Measurements from ENCODE around the gene TST. TPM values are rescaled to one million over a fixed set of nuclear protein-coding genes. Genes with fewer than 3 reads are reported as not detected.

TST gene
- total and polyA plus RNA-seq, 7 donors = 29.1 to 1,038 (median 31.4) TPM

DNA sequence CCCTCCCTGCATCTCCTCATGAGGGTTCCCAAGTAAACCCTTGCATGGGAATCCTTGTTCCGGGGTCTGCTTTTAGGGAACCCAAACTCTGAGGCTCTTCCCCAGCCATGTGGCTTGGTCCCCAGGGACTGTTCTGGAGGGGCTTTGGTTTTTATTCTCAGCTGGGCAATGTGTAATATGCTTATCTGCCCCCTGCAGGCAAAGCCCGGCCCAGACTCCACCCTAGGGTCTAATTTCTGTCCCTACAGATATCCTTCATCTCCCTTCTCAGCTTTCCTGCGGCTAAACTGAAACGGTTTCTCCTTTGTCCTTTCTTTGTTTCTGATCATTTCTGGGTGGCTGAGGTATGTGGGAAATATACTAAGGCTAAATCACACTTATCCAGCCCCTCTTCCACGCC lies 37.1 kb downstream of the TST start:
- Histone ChIP-seq H3K4me1 (peaks cover 0 to 7% (median 2%) of the 10 kb centered on the region in 4 donors), H3K36me3 (no peaks in the 10 kb centered on the region), H3K27ac (no peak overlapping the region), H3K9me3 (peaks cover 0 to 9% (median 7%) of the 10 kb centered on the region in 4 donors), H3K27me3 (no peaks in the 10 kb centered on the region), H3K4me3 (no peak overlapping the region)
- TF ChIP-seq, protein P1, sequence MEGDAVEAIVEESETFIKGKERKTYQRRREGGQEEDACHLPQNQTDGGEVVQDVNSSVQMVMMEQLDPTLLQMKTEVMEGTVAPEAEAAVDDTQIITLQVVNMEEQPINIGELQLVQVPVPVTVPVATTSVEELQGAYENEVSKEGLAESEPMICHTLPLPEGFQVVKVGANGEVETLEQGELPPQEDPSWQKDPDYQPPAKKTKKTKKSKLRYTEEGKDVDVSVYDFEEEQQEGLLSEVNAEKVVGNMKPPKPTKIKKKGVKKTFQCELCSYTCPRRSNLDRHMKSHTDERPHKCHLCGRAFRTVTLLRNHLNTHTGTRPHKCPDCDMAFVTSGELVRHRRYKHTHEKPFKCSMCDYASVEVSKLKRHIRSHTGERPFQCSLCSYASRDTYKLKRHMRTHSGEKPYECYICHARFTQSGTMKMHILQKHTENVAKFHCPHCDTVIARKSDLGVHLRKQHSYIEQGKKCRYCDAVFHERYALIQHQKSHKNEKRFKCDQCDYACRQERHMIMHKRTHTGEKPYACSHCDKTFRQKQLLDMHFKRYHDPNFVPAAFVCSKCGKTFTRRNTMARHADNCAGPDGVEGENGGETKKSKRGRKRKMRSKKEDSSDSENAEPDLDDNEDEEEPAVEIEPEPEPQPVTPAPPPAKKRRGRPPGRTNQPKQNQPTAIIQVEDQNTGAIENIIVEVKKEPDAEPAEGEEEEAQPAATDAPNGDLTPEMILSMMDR (IDR thresholded peaks at IDR 0.05) = no peak
- TF ChIP-seq POLR2AphosphoS5 (IDR thresholded peaks at IDR 0.05) (no peak), POLR2A (IDR thresholded peaks at IDR 0.05) (no peak), EP300 (IDR thresholded peaks at IDR 0.05) (no peak)
- intact Hi-C loops (cut with DNase I) = no loop called here
- WGBS, 2 donors = 62 to 68% methylated on average over 5 of the region's 5 CpGs
- no peak for DNase-seq

DNA sequence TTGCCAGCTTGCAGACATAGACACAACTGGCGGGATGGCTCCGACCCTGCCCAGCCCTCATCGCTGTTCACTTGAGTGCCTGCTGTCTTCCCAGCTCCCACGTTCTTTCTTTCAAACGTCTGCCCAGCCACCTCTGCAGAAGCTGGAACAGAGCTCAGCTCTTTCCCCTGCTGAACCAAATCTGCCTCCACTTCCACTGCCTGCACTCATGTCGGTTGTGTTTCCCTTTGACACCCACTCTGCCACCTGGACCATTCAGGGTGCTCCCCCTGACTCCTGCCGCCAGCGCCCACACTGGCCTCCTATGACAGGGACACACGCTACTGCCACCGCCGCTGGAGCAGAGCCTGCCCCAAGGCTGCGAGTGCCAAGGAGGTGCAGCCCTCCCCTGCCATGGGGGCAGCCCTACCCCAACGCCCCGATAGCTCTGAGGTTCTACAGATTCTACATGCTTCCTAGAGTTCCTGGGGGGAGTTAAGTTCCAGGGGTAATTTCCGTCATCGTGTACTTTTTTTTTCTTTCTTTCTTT lies 37.9 kb downstream of the TST start:
- peaks cover 0 to 8% (median 7%) of the 10 kb centered on the region in 4 donors for H3K9me3 ChIP-seq
- 86% methylated on average over 16 of the region's 16 CpGs for WGBS, 2 donors
- no peak overlapping the region for H3K27ac ChIP-seq
- TF ChIP-seq POLR2A (IDR thresholded peaks at IDR 0.05) = no peak
- DNase-seq = no peak
- no peaks in the 10 kb centered on the region for H3K36me3 ChIP-seq
- H3K4me3 ChIP-seq = no peak overlapping the region
- peaks cover 0 to 7% (median 2%) of the 10 kb centered on the region in 4 donors for H3K4me1 ChIP-seq
- intact Hi-C loops (cut with DNase I) = no loop called here
- H3K27me3 ChIP-seq = no peaks in the 10 kb centered on the region

DNA sequence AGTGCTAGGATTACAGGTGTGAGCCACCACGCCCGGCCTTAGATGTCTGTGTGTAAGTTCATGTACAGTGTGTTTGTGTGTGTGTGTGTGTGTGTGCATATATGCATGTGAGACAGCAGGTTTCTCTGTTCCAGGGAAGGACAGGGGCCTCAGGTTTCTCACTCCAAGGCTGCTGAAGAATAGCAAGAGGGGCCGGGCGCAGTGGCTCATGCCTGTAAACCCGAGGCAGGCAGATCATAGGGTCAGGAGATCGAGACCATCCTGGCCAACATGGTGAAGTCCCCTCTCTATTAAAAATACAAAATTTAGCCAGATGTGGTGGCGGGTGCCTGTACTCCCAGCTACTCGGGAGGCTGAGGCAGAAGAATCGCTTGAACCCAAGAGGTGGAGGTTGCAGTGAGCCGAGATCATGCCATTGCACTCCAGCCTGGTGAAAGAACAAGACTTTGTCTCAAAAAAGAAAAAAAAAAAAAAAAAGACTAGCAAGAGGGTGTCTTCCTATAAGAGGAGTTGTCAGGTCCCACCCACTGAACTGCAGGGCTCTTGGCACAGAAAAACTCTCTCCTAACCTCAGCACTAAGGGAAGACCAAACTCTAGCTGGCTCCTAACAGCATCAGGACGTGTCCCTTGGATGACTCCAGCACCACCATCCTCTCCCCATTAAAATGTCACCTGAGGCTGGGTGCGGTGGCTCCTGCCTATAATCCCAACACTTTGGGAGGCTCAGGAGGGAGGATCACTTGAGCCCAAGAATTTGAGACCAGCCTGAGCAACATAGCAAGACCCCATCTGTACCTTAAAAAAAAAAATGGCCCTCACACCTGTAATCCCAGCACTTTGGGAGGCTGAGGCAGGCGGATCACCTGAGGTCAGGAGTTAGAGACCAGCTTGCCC lies 40.0 kb downstream of the TST start:
- Histone ChIP-seq H3K36me3 (no peaks in the 10 kb centered on the region), H3K4me3 (no peak overlapping the region), H3K4me1 (peaks cover 0 to 7% (median 2%) of the 10 kb centered on the region in 4 donors), H3K27me3 (no peaks in the 10 kb centered on the region), H3K9me3 (no peaks in the 10 kb centered on the region), H3K27ac (no peak overlapping the region)
- TF ChIP-seq POLR2AphosphoS5 (IDR thresholded peaks at IDR 0.05) (no peak), POLR2A (IDR thresholded peaks at IDR 0.05) (no peak), EP300 (IDR thresholded peaks at IDR 0.05) (no peak)
- TF ChIP-seq, protein P1 (IDR thresholded peaks at IDR 0.05) = no peak
- 88 to 93% methylated on average over 13 of the region's 13 CpGs for WGBS, 2 donors
- DNase-seq = no peak
- intact Hi-C loops (cut with DNase I) = loop anchor here (5.0 to 10.0 kb wide), 4 partner anchors 38 to 434 kb away; partner anchors contain the start of genes MPST and TST

DNA sequence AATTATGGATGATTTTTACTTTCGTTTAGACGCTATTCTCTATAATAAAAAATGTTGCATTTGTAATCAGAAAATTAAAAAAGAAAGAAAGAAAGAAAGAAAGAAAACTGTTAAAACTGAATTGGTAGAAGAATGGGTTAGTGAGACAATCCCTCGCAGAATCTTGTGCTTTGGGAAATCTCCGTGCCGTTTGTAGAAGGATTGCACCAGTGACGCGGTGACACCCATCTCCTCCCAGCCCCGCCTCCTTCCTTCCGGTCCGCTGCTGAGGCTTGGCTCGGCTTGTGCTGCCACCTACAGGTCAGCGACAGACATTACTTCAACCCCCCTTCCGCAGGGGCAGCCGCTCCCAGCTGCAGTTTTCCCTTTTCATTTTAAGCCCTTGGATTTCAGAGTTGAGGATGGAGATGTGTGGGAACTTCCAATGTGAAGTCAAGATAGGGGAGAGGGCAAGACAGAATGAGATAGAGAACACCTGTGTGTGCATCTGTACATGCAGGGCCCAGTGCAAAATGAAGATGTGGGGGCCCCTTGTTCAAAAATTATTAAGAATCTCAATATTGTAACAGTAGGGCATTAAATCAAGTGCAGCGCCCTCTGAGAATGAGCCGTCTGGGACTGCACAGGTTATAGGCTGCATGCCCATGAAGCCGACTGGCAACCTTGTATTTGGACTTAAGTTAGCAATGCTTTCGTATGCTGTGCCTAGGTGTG lies 41.1 kb downstream of the TST start:
- peak overlapping the region in 3 of 4 donors; percentile 19 to 59 (median 50) for H3K27ac ChIP-seq
- no peaks in the 10 kb centered on the region for H3K9me3 ChIP-seq
- WGBS, 2 donors = 13 to 15% methylated on average over 18 of the region's 18 CpGs
- no peaks in the 10 kb centered on the region for H3K36me3 ChIP-seq
- TF ChIP-seq, protein P1 (IDR thresholded peaks at IDR 0.05) = peak; percentile 92 to 94 (median 93)
- peak in 1 of 4 donors; percentile 57 for TF ChIP-seq POLR2AphosphoS5 (IDR thresholded peaks at IDR 0.05)
- TF ChIP-seq EP300 (IDR thresholded peaks at IDR 0.05) = no peak
- H3K4me1 ChIP-seq = peaks cover 0 to 7% (median 2%) of the 10 kb centered on the region in 4 donors
- no peaks in the 10 kb centered on the region for H3K27me3 ChIP-seq
- H3K4me3 ChIP-seq = peak overlapping the region in 3 of 4 donors; percentile 36 to 48 (median 45)
- DNase-seq = peak; percentile 96
- intact Hi-C loops (cut with DNase I) = loop anchor here (1.0 to 10.0 kb wide), 7 partner anchors 39 to 433 kb away; partner anchors contain the start of genes MPST and TST
